GM18868 (cell line): Measurements from ENCODE around the gene KLHDC8A.

ENCODE experiments used
- ATAC-seq: cut with Tn5 transposase; IDR thresholded peaks from one replicate; pipeline ENCODE4 v1.9.1; 2021; ENCODE audit warnings: mild to moderate bottlenecking, moderate library complexity; ENCODE audit not compliant: unreplicated experiment

The KLHDC8A gene

GRCh38 chr1:205345761-205346160 lies 11.0 kb downstream of the KLHDC8A start:
- no peak for ATAC-seq

GRCh38 chr1:205344066-205344928 lies 12.4 kb downstream of the KLHDC8A start:
- ATAC-seq: no peak

- no peak for ATAC-seq
Measured at GRCh38 chr1:205343431-205344065, 13.2 kb downstream of the KLHDC8A start.

DNA sequence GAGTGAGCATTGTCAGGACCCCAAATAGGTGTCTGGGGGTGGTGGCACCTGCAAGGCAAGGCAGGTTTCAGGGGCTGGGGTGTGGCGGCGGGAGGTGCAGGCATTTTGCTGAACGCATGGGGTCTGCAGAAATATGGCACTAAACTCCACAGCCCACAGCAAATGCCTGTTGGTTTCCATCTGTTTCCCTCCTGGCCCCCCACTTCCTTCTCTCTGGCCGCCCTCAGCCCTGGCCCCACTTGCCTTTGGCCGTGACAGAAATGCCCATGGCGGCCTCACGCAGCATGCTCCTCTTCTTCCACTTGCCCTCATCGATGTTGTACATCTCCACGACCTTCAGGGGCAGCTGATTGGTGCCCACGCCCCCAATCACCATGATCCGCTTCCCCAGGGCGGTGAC lies 13.7 kb downstream of the KLHDC8A start:
- no peak for ATAC-seq

DNA sequence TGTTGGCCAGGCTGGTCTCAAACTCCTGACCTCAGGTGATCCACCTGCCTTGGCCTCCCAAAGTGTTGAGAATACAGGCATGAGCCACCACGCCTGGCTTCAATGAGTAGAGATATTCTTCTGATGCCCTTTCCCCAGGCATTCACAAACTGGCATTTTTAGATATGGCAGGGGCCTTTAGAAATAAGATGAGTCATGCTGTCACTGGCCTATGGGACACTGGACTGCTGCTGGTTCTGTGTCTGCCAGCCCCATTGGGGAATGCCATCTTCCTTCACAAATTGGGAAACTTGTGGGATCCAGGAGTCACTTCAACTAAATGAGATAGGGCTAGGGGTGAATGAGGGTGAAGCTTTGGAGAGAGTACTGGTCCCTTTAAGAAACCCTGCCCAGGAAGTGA lies 16.0 kb downstream of the KLHDC8A start:
- no peak for ATAC-seq

GRCh38 chr1:205339717-205340116 lies 17.0 kb downstream of the KLHDC8A start:
- ATAC-seq: peak; percentile 88

GRCh38 chr1:205339197-205339702 lies 17.5 kb downstream of the KLHDC8A start:
- ATAC-seq: peak; percentile 21

GRCh38 chr1:205338011-205338410 lies 18.7 kb downstream of the KLHDC8A start:
- no peak for ATAC-seq

DNA sequence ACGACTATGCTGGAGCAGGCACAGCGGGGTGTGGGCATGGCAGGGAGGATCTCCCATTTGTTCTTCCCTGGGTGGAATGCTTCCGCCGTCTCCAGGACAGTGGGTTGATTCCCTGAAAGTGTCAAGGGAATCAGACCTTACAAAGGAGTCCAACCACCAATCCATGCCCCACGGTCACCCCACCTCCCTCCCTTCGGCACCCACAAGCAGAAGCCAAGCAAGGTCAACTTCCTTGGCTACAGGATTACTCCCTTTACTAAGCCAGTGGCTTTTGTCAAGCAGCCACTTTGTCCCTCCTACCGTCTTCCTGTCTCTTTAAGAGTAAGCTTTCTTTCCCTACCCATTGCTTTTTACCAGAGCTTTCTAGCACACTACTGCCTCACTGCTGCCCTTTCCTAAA lies 19.2 kb downstream of the KLHDC8A start:
- no peak for ATAC-seq

- ATAC-seq: no peak
Measured at GRCh38 chr1:205335692-205336091, 21.0 kb downstream of the KLHDC8A start.

GRCh38 chr1:205332015-205332791 lies 24.5 kb downstream of the KLHDC8A start:
- ATAC-seq: no peak

DNA sequence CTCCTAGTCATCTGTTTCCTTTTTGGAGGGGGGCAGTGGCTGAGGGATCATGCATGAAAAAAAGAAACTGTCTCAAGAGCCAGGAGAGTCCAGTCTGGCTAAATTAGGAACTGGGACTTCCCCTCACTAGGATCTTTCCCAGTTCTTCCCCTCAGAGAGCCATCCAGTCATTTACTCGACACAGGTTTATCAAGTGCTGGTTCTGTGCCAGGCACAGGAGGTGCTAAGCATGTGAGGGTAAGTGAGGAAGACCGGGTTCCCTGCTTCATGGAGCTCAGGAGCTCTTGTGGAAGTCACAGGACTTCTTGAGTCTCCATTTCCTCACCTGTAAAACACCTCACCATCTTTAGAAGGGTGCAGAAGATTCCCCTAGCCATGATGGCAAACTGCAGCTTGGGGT lies 26.6 kb downstream of the KLHDC8A start:
- no peak for ATAC-seq

DNA sequence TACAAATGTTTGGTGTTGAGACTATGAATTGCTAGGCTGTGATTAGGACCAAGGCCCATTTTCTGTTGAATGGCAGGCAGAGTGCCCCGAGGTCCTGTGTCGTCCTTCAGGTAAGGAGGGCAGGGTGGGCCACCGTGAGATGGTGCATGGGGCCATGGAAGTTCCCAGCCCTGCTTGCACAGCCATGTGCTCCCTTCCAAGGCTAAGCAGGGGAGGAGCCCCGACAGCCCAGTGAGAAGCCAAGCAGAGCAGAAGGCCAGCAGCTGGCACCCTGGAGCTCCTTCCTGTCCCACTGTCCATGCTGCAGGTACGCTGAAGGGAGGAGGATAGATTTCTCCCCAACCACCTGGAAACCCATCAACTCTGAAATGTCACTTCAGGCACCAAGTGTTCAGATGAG lies 27.0 kb downstream of the KLHDC8A start:
- no peak for ATAC-seq

DNA sequence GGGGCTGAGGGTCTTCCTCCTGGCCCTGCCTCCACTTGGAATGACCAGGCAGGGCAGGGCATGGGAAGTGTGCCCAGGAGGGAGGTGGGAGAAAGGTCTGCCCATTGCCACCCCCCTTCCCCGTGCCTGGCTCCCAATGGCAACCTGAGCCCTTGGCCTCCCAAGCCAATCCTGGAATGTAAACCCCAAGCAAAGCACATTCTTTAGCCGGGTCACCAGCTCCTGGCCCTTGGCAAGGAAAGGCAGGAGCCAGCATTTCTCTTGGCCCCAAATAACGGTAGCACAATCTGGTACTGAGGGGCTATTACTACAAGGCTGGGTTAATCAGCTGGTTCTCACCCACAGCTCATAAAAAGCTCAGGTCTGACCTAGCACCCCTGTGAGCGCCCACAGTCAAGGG lies 28.2 kb downstream of the KLHDC8A start:
- no peak for ATAC-seq

DNA sequence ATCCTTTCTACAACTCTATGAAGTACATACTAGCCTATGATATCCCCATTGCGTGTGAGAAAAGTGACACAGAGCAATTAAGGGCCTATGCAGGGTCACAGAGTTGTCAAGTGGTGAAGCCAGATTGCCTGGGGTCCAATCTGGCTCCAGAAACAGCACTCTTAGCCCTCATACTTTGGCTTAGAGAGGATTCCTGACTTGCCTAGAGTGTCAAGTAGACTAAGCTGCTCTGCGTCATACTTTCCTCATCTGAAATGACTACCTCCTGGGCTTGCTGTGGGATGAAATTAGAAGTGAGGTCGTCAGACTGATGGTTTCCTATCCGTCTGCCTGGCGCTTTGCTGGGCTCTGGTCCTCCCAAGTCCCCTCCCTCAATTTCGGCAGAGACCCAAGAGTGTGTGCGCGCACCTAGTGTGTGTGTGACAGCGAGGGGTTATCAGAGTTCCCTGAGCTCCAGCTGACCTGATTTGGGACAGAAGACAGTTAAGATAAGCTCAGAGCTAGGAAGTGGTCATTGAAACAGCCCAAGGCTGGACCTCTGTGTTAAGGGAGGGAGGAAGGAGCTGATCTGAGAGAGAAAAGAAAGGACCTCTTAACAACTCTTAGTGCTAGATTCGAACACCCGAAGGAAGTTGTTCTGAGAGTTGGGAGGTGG lies 29.8 kb downstream of the KLHDC8A start:
- ATAC-seq: no peak

- no peak for ATAC-seq
Measured at GRCh38 chr1:205325334-205325884, 31.3 kb downstream of the KLHDC8A start.

GRCh38 chr1:205324781-205325180 lies 31.9 kb downstream of the KLHDC8A start:
- no peak for ATAC-seq

DNA sequence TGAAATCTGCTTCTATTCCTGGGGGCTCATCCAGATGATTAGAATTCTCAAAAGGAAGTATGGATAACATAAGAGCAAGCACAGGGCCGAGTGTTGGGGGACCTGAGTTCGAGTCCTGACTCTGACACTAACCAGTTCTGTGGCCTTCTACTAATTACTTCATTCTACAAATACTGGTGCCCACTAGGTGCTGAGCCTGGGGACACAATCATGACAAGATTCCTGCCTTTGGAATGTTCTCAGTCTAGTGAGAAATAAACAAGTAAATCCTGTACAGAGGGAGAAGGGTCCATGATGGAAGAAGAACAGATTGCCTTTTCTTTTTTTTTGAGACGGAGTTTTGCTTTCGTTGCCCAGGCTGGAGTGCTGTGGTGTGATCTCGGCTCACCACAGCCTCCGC lies 32.9 kb downstream of the KLHDC8A start:
- ATAC-seq: no peak

GRCh38 chr1:205321959-205322283 lies 34.8 kb downstream of the KLHDC8A start:
- ATAC-seq: no peak

- ATAC-seq: peak; percentile 72
Measured at GRCh38 chr1:205321162-205321958, 35.4 kb downstream of the KLHDC8A start, which contains the start of gene NUAK2. NUAK2 (minus strand) TSS chr1:205321745; CDS start chr1:205321628, 117 bp downstream.
